GM12878 (cell line): ENCODE measurements around the gene MOCOS. TPM values are rescaled to one million over a fixed set of nuclear protein-coding genes. Genes with fewer than 3 reads are reported as not detected.

Experiments
- ATAC-seq: fragments of 200-7000 bp; cut with Tn5 transposase; 3 replicates; pipeline ENCODE4 v1.9.1; 2020; ENCODE audit warnings: mild to moderate bottlenecking, moderate library complexity
- BruUV-seq: library from RNA; stranded (reverse); fragments of 400-500 nt; replicated peaks from 2 replicates; lab custom pipeline; 2021; lab: Mats Ljungman, UMichigan
- CTCF ChIA-PET: fragments of 300-600 bp; sonication (Branson Sonifier 250); formaldehyde crosslinking; extraction: SDS; loops from one replicate; lab custom pipeline; 2021; ENCODE audit warnings: inconsistent platforms; lab: Yijun Ruan, JAX
- POLR2A ChIA-PET: fragments of 350-600 bp; formaldehyde crosslinking; extraction: SDS; loops from one replicate; lab custom pipeline; 2021; ENCODE audit warnings: inconsistent platforms; lab: Charles Lee
- RAD21 ChIA-PET: fragments of 300-600 bp; sonication (Branson Sonifier 250); formaldehyde crosslinking; loops from one replicate; lab custom pipeline; 2023; ENCODE audit warnings: antibody characterized with exemption; ENCODE audit not compliant: unreplicated experiment; lab: Charles Lee
- SMC1A ChIA-PET: fragments of 300-600 bp; sonication (Branson Sonifier 250); formaldehyde crosslinking; loops from one replicate; lab custom pipeline; 2023; ENCODE audit not compliant: unreplicated experiment, uncharacterized antibody; lab: Charles Lee
- DNase-seq: peaks from one replicate; pipeline ENCODE4 v3.0.0-alpha.2; 2011; ENCODE audit warnings: low read depth, low spot score
- FAIRE-seq: peaks from 3 replicates; lab custom pipeline; 2011; peaks lifted over from hg19 to GRCh38; lab: Jason Lieb, UNC
- H2AFZ ChIP-seq: 2 replicates; pipeline ENCODE4 v1.6.0; 2011; ENCODE audit warnings: low read depth, low read length, control low read depth; ENCODE audit not compliant: control insufficient read depth
- H3K27ac ChIP-seq: 2 replicates; pipeline ENCODE4 v1.5.1; 2011; ENCODE audit warnings: control low read depth; ENCODE audit not compliant: control insufficient read depth, insufficient read depth
- H3K27me3 ChIP-seq, 2 experiments: replicated peaks in 1 of 2; 2 replicates each; pipeline versions ENCODE4 v1.6.0 to v1.6.1; 2011; ENCODE audit warnings: low read length in 1 of 2; ENCODE audit not compliant: control insufficient read depth in 2 of 2, insufficient read depth in 2 of 2
- H3K36me3 ChIP-seq, 2 experiments: 2 replicates each; pipeline ENCODE4 v1.5.1; 2011; ENCODE audit warnings: low read length in 1 of 2; ENCODE audit not compliant: control insufficient read depth in 2 of 2, insufficient read depth in 2 of 2
- H3K4me1 ChIP-seq: 2 replicates; pipeline ENCODE4 v1.6.1; 2011; ENCODE audit warnings: mild to moderate bottlenecking, low read length, moderate library complexity, mixed read lengths; ENCODE audit not compliant: control insufficient read depth, insufficient read depth
- H3K4me2 ChIP-seq: 2 replicates; pipeline ENCODE4 v1.6.0; 2011; ENCODE audit warnings: control low read depth; ENCODE audit not compliant: control insufficient read depth, insufficient read depth
- H3K4me3 ChIP-seq: fragments of 200-600 bp; sonication (generic); 2 replicates; pipeline ENCODE4 v1.5.1; 2016
- H3K79me2 ChIP-seq: 2 replicates; pipeline ENCODE4 v1.6.0; 2011; ENCODE audit warnings: low read length; ENCODE audit not compliant: control insufficient read depth, insufficient read depth
- H3K9ac ChIP-seq: 2 replicates; pipeline ENCODE4 v1.8.0; 2011; ENCODE audit warnings: low read length, control low read depth, mixed read lengths; ENCODE audit not compliant: control insufficient read depth, insufficient read depth
- H3K9me3 ChIP-seq: replicated peaks from 3 replicates; pipeline ENCODE4 v1.5.1; 2011; ENCODE audit warnings: mild to moderate bottlenecking, low read length; ENCODE audit not compliant: control insufficient read depth, insufficient read depth
- H4K20me1 ChIP-seq: 2 replicates; pipeline ENCODE4 v1.6.0; 2011; ENCODE audit not compliant: control insufficient read depth, insufficient read depth
- ETV6 ChIP-seq, 2 experiments: fragments of 450-650 bp in 1 of 2; IDR thresholded peaks in 1 of 2; conservative IDR thresholded peaks in 1 of 2; 2 replicates each; pipeline ENCODE4 v1.6.1; 2014; ENCODE audit warnings: antibody characterized with exemption in 1 of 2, borderline replicate concordance in 1 of 2, low read depth in 1 of 2, mild to moderate bottlenecking in 1 of 2, moderate library complexity in 1 of 2
- IRF5 ChIP-seq: fragments of 450-650 bp; IDR thresholded peaks from 2 replicates; pipeline ENCODE4 v1.6.1; 2017; ENCODE audit warnings: borderline replicate concordance
- PML ChIP-seq: IDR thresholded peaks from 2 replicates; pipeline ENCODE4 v1.6.1; 2012; ENCODE audit warnings: low read length, inconsistent platforms
- SKIL ChIP-seq: fragments of 450-650 bp; IDR thresholded peaks from 2 replicates; pipeline ENCODE4 v1.6.1; 2017; ENCODE audit warnings: mild to moderate bottlenecking, low read depth, inconsistent platforms; ENCODE audit not compliant: poor library complexity, severe bottlenecking
- TAF1 ChIP-seq: IDR thresholded peaks from 2 replicates; pipeline ENCODE4 v1.6.1; 2011; ENCODE audit warnings: mild to moderate bottlenecking, low read depth, low read length, borderline replicate concordance
- TBL1XR1 ChIP-seq: IDR thresholded peaks from 2 replicates; pipeline ENCODE4 v1.6.1; 2012; ENCODE audit warnings: low read depth, low read length, improper control_type of control experiment
- ZNF687 ChIP-seq: fragments of 450-650 bp; IDR thresholded peaks from 2 replicates; pipeline ENCODE4 v1.6.1; 2017; ENCODE audit warnings: mild to moderate bottlenecking, moderate library complexity
- WGBS: methylation state at CpG from one replicate; pipeline ENCODE4 v1.1.6; 2016; ENCODE audit warnings: low lambda C conversion rate; ENCODE audit not compliant: insufficient replicate concordance, insufficient coverage; ENCODE audit errors: missing lambda C conversion rate; 5-methylcytosine and 5-hydroxymethylcytosine counted together
- in situ Hi-C: fragments of 300-500 bp; cut with MboI; formaldehyde crosslinking; loops from 9 replicates; pipeline ENCODE4 v1.14.3; 2018; ENCODE audit warnings: mixed read lengths
- intact Hi-C: fragments of 100-400 bp; cut with micrococcal nuclease; formaldehyde crosslinking; loops from one replicate; pipeline ENCODE4 v1.14.2; 2022; ENCODE audit not compliant: unreplicated experiment
- polyA plus RNA-seq, 11 experiments: library from polyadenylated mRNA; depleted of rRNA in 4 of 11; unstranded in 6 of 11; stranded (reverse) in 5 of 11; fragments of >200 nt; fragmentation: Nextera tagmentation in 4 of 11; fragmentation: Illumina TruSeq in 1 of 11; extraction: Ambion mirVana in 4 of 11; extraction: Trizol in 1 of 11; gene quantifications; 1 replicate in 1 of 11; 2 replicates in 10 of 11; pipeline versions ENCODE4 v1.2.1 to v1.2.3, GENCODE V29; 2011 to 2016; ENCODE audit warnings: inconsistent platforms in 2 of 11, missing spikeins in 2 of 11, low read depth in 1 of 11
- total RNA-seq, 4 experiments: library from RNA; depleted of rRNA in 3 of 4; stranded (reverse); fragments of >200 nt in 3 of 4; fragmentation: Illumina TruSeq in 1 of 4; extraction: Trizol in 1 of 4; gene quantifications; 2 replicates each; pipeline versions ENCODE4 v1.2.1 to v1.2.3, GENCODE V29; 2013 to 2021
- TF ChIP-seq, protein P1 (sequence below): IDR thresholded peaks from 2 replicates; pipeline ENCODE4 v1.6.1; 2012; ENCODE audit warnings: low read length, inconsistent platforms
- TF ChIP-seq, protein P2 (sequence below): fragments of 450-650 bp; IDR thresholded peaks from 2 replicates; pipeline ENCODE4 v1.6.1; 2017; ENCODE audit warnings: low read depth, mild to moderate bottlenecking, moderate library complexity

MOCOS gene
- total and polyA plus RNA-seq, 10 of the 15 experiments (the other 5 are each of a cell fraction or from before 2014, with no cell fraction given): 0.16 to 0.56 (median 0.33) TPM

DNA sequence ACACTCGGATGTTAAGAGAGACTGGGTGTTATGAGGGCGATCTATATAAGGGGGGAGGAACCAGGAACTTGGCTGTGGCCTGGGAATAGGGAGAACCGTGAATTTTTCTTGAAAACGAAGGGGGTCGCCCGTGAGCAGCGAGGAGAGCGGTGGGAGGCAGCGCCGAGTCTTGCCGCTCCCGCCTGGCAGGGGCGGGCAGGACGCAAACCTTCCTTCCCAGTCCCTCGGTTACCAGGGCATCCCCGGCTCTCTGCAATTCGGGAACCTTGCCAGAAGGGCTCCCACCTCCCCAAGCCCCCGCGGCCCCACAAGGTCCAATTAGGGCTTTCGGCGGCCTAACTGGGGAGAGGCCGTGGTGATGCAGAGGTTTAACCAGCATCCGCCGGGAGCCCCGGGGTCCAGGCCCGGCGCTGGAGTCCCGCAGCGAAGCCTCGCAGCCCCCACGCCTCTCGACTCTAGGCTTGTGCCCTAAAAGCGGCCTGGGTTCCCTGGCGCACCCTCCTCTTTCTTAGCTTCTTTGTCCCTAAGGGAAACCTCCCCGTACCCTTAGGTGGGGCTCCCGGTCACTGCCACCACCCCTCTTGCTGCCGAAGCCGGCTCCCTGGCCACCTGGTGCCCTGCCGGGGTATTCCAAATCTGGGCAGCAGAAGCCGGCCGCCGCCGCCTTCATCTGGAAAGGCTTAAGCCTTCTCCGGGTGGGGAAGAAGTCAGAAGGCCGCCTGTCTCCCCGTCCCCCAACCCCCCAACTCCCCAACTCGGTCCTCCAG, 109.5 kb downstream of the MOCOS start:
- DNase-seq (no peak), ATAC-seq (peak; percentile 49), FAIRE-seq (no peak)
- H3K4me2 ChIP-seq: peak overlapping the region; percentile 66
- H3K79me2 ChIP-seq: peaks cover 7% of the 10 kb centered on the region
- H3K27me3 ChIP-seq: peaks cover 0 to 4% of the 10 kb centered on the region in 2 experiments; a peak in 1 of 4 replicates
- peak overlapping the region; percentile 69 for H3K4me3 ChIP-seq
- no peaks in the 10 kb centered on the region for H3K9me3 ChIP-seq
- 1% methylated on average over 33 of the region's 47 CpGs for WGBS
- no peak overlapping the region for H3K27ac ChIP-seq
- H3K36me3 ChIP-seq: no peaks in the 10 kb centered on the region
- H3K9ac ChIP-seq: no peak overlapping the region
- H4K20me1 ChIP-seq: no peaks in the 10 kb centered on the region
- in situ Hi-C loops: no loop called here
- intact Hi-C loops: loop anchor here (1.0 to 10.0 kb wide), 3 partner anchors 115 to 368 kb away; no protein-coding TSS in a partner anchor
- H3K4me1 ChIP-seq: no peaks in the 10 kb centered on the region
- ChIA-PET SMC1A (interaction anchor here (0.5 to 12.6 kb wide), 11 partner anchors 11 to 275 kb away, joined by 3 to 212 read pairs (median 7); no protein-coding TSS in a partner anchor), CTCF (interaction anchor here (0.6 to 3.6 kb wide), 10 partner anchors 14 to 275 kb away, joined by 3 to 21 read pairs (median 4); no protein-coding TSS in a partner anchor), POLR2A (interaction anchor here (0.5 to 6.4 kb wide), 6 partner anchors 39 to 109 kb away, joined by 3 to 51 read pairs (median 5); no protein-coding TSS in a partner anchor), RAD21 (interaction anchor here (0.6 to 14.2 kb wide), 19 partner anchors 11 to 366 kb away, joined by 3 to 203 read pairs (median 11); no protein-coding TSS in a partner anchor)
- no TSS peak for BruUV-seq
- no peak overlapping the region; the same call in none of the 2 replicates for H2AFZ ChIP-seq
- no peak for TF ChIP-seq ZNF687
- TF ChIP-seq, protein P1, sequence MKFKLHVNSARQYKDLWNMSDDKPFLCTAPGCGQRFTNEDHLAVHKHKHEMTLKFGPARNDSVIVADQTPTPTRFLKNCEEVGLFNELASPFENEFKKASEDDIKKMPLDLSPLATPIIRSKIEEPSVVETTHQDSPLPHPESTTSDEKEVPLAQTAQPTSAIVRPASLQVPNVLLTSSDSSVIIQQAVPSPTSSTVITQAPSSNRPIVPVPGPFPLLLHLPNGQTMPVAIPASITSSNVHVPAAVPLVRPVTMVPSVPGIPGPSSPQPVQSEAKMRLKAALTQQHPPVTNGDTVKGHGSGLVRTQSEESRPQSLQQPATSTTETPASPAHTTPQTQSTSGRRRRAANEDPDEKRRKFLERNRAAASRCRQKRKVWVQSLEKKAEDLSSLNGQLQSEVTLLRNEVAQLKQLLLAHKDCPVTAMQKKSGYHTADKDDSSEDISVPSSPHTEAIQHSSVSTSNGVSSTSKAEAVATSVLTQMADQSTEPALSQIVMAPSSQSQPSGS: no peak
- no peak for TF ChIP-seq TBL1XR1
- no peak for TF ChIP-seq IRF5
- no peak for TF ChIP-seq SKIL
- TF ChIP-seq ETV6 (conservative IDR thresholded peaks at IDR 0.05 in 1 of 2, IDR thresholded peaks at IDR 0.05 in 1 of 2; ENCODE audit: borderline replicate concordance in 1 of 2, low read depth in 1 of 2): no peak
- no peak for TF ChIP-seq TAF1
- TF ChIP-seq, protein P2, sequence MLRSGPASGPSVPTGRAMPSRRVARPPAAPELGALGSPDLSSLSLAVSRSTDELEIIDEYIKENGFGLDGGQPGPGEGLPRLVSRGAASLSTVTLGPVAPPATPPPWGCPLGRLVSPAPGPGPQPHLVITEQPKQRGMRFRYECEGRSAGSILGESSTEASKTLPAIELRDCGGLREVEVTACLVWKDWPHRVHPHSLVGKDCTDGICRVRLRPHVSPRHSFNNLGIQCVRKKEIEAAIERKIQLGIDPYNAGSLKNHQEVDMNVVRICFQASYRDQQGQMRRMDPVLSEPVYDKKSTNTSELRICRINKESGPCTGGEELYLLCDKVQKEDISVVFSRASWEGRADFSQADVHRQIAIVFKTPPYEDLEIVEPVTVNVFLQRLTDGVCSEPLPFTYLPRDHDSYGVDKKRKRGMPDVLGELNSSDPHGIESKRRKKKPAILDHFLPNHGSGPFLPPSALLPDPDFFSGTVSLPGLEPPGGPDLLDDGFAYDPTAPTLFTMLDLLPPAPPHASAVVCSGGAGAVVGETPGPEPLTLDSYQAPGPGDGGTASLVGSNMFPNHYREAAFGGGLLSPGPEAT: 0 out of 2 replicates have a peak, but pooled peaks have one; percentile 36
- TF ChIP-seq PML: no peak
